ENCODE results near the gene MOB1B.
"Not testable (repeated sequence)": the region's sequence is repeated elsewhere in the genome, so short reads cannot be mapped to it uniquely, and the experiment has no call there.

Gene MOB1B

GRCh38 chr4:70901984-70902576, at the start of gene MOB1B:
Gene MOB1B, plus strand, starts transcription at chr4:70902369. Its CDS starts 168 bp downstream, at chr4:70902537.
- peak; percentile 70 to 81 for DNase-seq

- no peak for DNase-seq
These were observed 46.7 kb upstream of the MOB1B start for GRCh38 chr4:70855464-70855863.

GRCh38 chr4:70858454-70858853, 43.7 kb upstream of the MOB1B start:
- DNase-seq = no peak

GRCh38 chr4:70859066-70859465, 43.1 kb upstream of the MOB1B start:
- DNase-seq = no peak

DNA sequence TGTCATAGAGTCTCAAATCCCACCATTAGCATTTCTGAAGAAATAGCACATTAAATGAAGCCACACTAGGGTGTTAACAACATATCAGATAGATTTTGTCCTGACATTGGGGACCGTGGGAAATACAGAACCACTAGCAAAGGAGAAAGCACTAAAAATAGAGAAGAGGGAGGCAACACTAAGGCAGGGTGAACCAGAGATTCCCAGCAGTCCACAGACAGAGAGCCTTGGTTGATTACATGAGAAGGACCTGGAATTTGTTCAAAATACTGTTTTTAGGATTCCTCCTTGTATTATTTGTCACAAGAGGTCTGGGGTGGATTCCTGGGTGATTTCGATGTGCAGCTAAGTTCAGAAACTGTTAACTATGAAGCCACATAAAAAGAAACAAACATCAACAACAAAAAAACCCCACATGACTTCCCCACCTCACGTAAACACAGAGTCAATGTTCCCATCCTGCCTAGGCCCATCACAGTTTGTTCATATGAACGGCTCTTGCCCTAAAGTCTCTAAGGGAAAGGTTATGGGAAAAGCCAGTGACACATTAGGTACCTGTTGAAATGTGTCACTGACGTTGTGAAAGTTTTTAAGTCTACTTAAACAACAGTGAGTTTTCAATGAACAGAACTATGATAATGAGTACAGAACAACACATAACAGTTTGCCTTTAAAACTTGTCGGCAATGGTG, 38.9 kb upstream of the MOB1B start:
- no peak for DNase-seq

GRCh38 chr4:70868778-70869177, 33.4 kb upstream of the MOB1B start:
- no peak for DNase-seq

DNA sequence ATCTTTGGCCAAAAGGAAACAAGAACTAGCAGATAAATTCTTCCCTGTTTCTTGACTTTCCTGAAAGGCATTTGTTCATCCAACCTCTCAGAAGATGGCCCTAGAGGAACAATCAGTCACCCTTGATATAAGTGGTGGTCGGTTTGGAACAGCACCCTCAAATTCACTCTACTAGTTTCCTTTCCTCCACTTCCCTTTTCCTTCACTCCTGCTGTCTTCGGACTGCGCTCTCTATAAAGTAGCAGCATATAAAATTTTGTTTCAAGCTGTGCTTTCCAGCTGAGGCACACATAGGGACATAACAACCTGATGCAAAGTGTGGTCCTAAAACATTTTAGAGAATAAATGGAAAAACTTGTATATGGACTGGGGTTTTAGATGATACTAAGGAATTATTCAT, 29.0 kb upstream of the MOB1B start:
- DNase-seq = no peak

GRCh38 chr4:70874268-70875156, 27.7 kb upstream of the MOB1B start:
- DNase-seq = peak in 1 of 2 donors; percentile 12

- no peak for DNase-seq
These were observed 24.6 kb upstream of the MOB1B start for GRCh38 chr4:70877556-70877955.

DNA sequence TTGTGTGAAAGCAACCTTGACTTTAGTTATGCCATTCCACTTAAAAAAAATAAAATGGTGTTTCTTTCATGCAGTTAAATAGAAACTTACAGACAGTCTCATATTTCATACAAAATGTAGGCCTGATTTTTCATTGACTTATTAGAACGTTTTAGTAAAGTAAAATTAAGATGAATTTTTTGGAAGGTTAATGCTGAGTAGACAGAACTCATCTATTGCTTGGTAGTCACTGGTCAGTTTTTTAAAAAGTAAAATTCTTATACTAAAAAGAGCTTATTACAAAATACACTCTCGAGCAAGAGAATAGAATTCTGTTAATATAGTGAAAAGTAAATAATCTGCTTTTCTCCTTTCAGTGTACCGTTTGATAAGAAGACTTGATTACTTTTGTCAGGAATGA, 21.4 kb upstream of the MOB1B start:
- DNase-seq = no peak

GRCh38 chr4:70885174-70885573, 17.0 kb upstream of the MOB1B start:
- DNase-seq = no peak

DNA sequence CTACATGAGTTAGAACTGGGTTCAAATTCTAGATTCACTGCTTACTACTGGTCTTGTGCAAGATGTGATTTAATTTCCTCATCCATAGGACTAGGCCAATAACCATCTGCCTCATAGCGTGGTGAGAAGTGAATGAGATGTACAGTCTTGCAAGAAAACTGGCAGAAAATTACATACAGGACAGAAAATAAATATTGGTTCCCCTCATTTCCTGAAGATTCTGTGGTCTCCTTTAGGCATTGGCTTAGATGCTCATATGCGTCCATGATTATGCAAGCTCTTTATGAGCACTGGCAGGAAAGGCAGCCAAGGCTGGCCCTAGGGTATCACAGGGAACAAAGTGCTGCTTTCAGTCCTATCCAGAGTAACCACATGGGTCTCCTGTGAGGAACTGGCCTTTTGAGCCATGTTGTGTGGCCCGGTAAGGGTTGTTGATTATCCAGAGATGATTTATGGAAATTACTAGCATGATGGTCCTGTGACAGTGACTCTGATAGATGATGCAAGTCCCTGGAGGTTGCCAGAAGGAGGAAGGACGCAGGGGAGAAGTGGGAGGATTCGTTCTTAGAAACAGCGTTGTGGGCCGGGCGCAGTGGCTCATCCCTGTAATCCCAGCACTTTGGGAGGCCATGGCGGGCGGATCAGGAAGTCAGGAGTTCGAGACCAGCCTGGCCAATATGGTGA, 9.9 kb upstream of the MOB1B start:
- DNase-seq = peak; percentile 93 to 99

GRCh38 chr4:70893790-70894189, 8.4 kb upstream of the MOB1B start:
- DNase-seq = no peak

- DNase-seq = no peak
These were observed 6.8 kb upstream of the MOB1B start for GRCh38 chr4:70895405-70895804.

GRCh38 chr4:70895811-70896491, 6.2 kb upstream of the MOB1B start:
- no peak for DNase-seq

- not testable (repeated sequence) for DNase-seq
These were observed 3.6 kb upstream of the MOB1B start for GRCh38 chr4:70898581-70898980.

DNA sequence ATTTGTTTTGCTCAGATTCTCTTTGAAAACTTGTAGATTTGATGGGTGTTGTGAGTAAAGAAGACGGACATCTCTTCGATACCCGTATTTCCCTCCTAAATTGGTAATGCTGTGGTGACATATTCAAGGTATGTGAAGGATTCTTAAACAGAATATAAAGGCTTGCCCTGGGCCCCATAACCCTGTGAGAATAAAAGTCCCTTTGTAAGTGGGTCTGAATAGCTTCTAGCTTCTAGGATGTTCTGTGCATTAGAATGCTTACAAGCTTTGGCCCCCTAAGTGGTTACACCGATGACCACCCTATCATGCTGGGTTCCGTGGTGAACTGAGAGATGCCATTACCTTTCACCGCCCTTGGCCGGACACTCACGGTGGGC, 574 bp upstream of the MOB1B start:
- no peak for DNase-seq

GRCh38 chr4:70902577-70903290, 565 bp downstream of the MOB1B start:
- peak; percentile 36 to 46 for DNase-seq

DNA sequence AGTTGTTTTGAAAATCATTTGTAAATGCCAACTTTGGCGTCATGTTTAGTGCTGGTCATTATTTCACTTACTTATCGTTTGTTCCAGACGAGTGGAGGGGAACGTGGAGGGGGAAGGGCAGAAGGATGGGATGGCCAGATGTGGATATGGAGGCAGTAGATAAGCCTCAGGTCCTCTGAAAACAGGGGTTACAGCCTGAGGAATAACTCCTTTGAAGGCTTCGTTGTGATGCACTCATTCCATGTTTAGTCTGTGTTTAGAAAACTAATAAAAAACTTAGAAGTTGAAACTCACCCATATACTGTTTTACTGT, 1.1 kb downstream of the MOB1B start:
- peak in 1 of 2 donors; percentile 35 for DNase-seq

GRCh38 chr4:70908993-70909556, 6.9 kb downstream of the MOB1B start:
- no peak for DNase-seq

- no peak for DNase-seq
These were observed 11.8 kb downstream of the MOB1B start for GRCh38 chr4:70914000-70914399.

DNA sequence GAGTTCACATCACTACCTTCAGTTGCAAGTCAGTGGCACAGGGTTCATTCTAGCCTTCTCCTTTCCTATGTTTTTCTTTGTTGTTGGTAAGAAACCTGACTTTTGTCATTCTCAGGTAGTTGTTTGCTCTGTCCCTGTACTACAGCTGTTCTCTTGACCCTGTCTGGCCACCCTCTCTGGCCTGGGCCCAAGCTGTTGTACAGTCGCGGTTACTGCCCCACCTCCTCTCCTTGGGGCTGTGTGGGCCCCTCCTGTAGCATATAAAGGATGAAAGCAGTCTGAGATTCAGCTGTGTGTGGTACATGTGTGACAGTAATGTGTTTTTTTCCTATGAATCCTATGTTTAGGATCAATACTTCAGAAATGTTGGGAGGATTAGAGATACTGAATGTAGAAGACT, 12.5 kb downstream of the MOB1B start:
- no peak for DNase-seq
